Heart left ventricle (tissue), 13 donors: ENCODE measurements around the gene NPAS2.

Source experiments
- POLR2A ChIP-seq, 2 donors: fragments of 450-650 bp; IDR thresholded peaks; one replicate each; pipeline ENCODE4 v1.6.1; 2017; ENCODE audit warnings: antibody characterized with exemption in 2 of 2, mild to moderate bottlenecking in 2 of 2, moderate library complexity in 2 of 2
- TF ChIP-seq, protein P1 (sequence below), 12 donors: fragments of 200-600 bp; sonication (generic) in 4 of 12; IDR thresholded peaks; one replicate each; pipeline versions ENCODE4 v1.5.0 to v1.8.0; 2018 to 2022; ENCODE audit warnings: antibody characterized with exemption in 12 of 12, mild to moderate bottlenecking in 5 of 12
- donor health status: ischemic (EF 13 %, LVEDD 7.1; RV severe dilation, severe dysfunction).
- donor health status: DM: no; HTN: yes; CAD: no.
- donor health status: DM: no; HTN: no; CAD: no.
- donor health status: ischemic (EF 25% LVEDD 6.9; RV normal size, moderate dysfunction).
- donor health status: ischemic (EF 25% LVEDD 5.7; RV mildly dilated, moderate dysfunction).
- donor health status: ischemic (EF 35%, LVEDD 5.7; RV mildly dilated, moderate dysfunction).
- donor health status: nonischemic (EF 11% LVEDD 7.7; RV severe dilation, severe dysfunction).
- donor health status: DM: yes; HTN: yes; CAD: no.
- donor health status: PGD.
- donor health status: ischemic (EF 29% LVEDD 5.4; RV normal size, mild dysfunction).
- donor health status: nonischemic (EF 23%, LVEDD 6.1; RV moderate dilation, normal function).

DNA sequence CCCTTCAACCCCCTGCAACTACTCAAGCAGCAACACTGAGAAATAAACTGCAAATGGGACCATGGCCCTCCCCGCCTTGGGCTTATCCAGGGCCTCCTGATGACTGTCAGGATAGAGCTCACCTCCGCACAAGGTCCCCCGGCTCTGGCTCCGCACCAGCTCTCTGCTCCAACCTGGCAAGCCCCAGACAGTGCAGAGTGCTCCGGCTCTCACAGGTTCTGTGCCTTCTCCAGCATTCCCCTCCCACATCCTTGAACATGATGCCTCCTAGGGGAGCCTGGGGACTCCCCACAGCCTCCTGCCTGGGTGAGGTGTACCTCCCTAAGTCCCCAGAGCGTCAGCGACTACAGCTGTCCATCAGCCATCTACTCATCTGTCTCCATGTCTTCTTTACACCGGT lies 26.7 kb upstream of the NPAS2 start:
- TF ChIP-seq, protein P1, sequence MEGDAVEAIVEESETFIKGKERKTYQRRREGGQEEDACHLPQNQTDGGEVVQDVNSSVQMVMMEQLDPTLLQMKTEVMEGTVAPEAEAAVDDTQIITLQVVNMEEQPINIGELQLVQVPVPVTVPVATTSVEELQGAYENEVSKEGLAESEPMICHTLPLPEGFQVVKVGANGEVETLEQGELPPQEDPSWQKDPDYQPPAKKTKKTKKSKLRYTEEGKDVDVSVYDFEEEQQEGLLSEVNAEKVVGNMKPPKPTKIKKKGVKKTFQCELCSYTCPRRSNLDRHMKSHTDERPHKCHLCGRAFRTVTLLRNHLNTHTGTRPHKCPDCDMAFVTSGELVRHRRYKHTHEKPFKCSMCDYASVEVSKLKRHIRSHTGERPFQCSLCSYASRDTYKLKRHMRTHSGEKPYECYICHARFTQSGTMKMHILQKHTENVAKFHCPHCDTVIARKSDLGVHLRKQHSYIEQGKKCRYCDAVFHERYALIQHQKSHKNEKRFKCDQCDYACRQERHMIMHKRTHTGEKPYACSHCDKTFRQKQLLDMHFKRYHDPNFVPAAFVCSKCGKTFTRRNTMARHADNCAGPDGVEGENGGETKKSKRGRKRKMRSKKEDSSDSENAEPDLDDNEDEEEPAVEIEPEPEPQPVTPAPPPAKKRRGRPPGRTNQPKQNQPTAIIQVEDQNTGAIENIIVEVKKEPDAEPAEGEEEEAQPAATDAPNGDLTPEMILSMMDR (IDR thresholded peaks at IDR 0.05) = no peak
- TF ChIP-seq POLR2A (IDR thresholded peaks at IDR 0.05) = no peak
